ENCODE measurements around the gene PMEPA1. TPM values are rescaled to one million over a fixed set of nuclear protein-coding genes. Genes with fewer than 3 reads are reported as not detected.

Gene PMEPA1
- total RNA-seq, 2 experiments from 2014 or later = 15.7 to 18.0 TPM

- H3K4me3 Mint-ChIP-seq = no peak overlapping the region
- Histone ChIP-seq H3K9me3 (ENCODE audit: control insufficient read depth in 1 of 2, insufficient read depth in 1 of 2, low read length in 2 of 2) (peaks cover 0 to 4% of the 10 kb centered on the region in 2 experiments), H3K27ac (ENCODE audit: low read depth in 1 of 2, low read length in 2 of 2) (no peak overlapping the region), H3K4me3 (ENCODE audit: low read length) (no peak overlapping the region), H3K27me3 (ENCODE audit: control insufficient read depth in 1 of 2, insufficient read depth in 2 of 2, low read length in 2 of 2) (no peaks in the 10 kb centered on the region), H3K36me3 (ENCODE audit: insufficient read depth, low read length) (peaks cover 4% of the 10 kb centered on the region), H3K4me1 (ENCODE audit: insufficient read depth, low read length) (peaks cover 9% of the 10 kb centered on the region)
- intact Hi-C loops (cut with DNase I, micrococcal nuclease) = loop anchor here (5.0 to 10.0 kb wide), 3 partner anchors 33 to 555 kb away; no protein-coding TSS in a partner anchor
- no peaks in the 10 kb centered on the region for H3K9me3 Mint-ChIP-seq
- ATAC-seq (ENCODE audit: poor library complexity) (no peak), DNase-seq (peak in 3 of 14 experiments; percentile 1 to 27 (median 4))
- no peaks in the 10 kb centered on the region for H3K27me3 Mint-ChIP-seq
- CTCF ChIA-PET = no interaction called here
- POLR2A ChIA-PET = no interaction called here
- TF ChIP-seq CTCF (IDR thresholded peaks at IDR 0.05) = no peak
- no peaks in the 10 kb centered on the region for H3K36me3 Mint-ChIP-seq (ENCODE audit: low read depth)
- peaks cover 12% of the 10 kb centered on the region for H3K4me1 Mint-ChIP-seq (ENCODE audit: low read depth)
- no peak overlapping the region for H3K27ac Mint-ChIP-seq
These were observed 59.5 kb downstream of the PMEPA1 start for GRCh38 chr20:57650266-57650665.

- Mint-ChIP-seq H3K27me3 (no peaks in the 10 kb centered on the region), H3K27ac (no peak overlapping the region), H3K4me1 (ENCODE audit: low read depth) (peaks cover 5% of the 10 kb centered on the region), H3K36me3 (ENCODE audit: low read depth) (no peaks in the 10 kb centered on the region), H3K9me3 (peaks cover 2% of the 10 kb centered on the region), H3K4me3 (no peak overlapping the region)
- Histone ChIP-seq H3K9me3 (ENCODE audit: control insufficient read depth in 1 of 2, insufficient read depth in 1 of 2, low read length in 2 of 2) (peaks cover 0 to 9% of the 10 kb centered on the region in 2 experiments), H3K27ac (ENCODE audit: low read depth in 1 of 2, low read length in 2 of 2) (no peak overlapping the region), H3K4me3 (ENCODE audit: low read length) (no peak overlapping the region), H3K36me3 (ENCODE audit: insufficient read depth, low read length) (peaks cover 4% of the 10 kb centered on the region), H3K27me3 (ENCODE audit: control insufficient read depth in 1 of 2, insufficient read depth in 2 of 2, low read length in 2 of 2) (no peaks in the 10 kb centered on the region), H3K4me1 (ENCODE audit: insufficient read depth, low read length) (peaks cover 8% of the 10 kb centered on the region)
- ChIA-PET CTCF (interaction anchor here (1.8 kb wide), 1 partner anchor 27 kb away, joined by 5 read pairs; no protein-coding TSS in a partner anchor), POLR2A (no interaction called here)
- intact Hi-C loops (cut with DNase I, micrococcal nuclease) = loop anchor here (5.0 to 10.0 kb wide), 3 partner anchors 32 to 555 kb away; no protein-coding TSS in a partner anchor
- ATAC-seq (ENCODE audit: poor library complexity) (no peak), DNase-seq (peak in 1 of 14 experiments; percentile 23)
- no peak for TF ChIP-seq CTCF (IDR thresholded peaks at IDR 0.05)
These were observed 60.2 kb downstream of the PMEPA1 start for GRCh38 chr20:57649617-57650015.

DNA sequence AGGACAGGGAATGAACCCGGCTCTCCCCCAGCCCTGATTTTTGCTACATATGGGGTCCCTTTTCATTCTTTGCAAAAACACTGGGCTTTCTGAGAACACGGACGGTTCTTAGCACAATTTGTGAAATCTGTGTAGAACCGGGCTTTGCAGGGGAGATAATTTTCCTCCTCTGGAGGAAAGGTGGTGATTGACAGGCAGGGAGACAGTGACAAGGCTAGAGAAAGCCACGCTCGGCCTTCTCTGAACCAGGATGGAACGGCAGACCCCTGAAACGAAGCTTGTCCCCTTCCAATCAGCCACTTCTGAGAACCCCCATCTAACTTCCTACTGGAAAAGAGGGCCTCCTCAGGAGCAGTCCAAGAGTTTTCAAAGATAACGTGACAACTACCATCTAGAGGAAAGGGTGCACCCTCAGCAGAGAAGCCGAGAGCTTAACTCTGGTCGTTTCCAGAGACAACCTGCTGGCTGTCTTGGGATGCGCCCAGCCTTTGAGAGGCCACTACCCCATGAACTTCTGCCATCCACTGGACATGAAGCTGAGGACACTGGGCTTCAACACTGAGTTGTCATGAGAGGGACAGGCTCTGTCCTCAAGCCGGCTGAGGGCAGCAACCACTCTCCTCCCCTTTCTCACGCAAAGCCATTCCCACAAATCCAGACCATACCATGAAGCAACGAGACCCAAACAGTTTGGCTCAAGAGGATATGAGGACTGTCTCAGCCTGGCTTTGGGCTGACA is 60.8 kb downstream of the PMEPA1 start:
- POLR2A ChIA-PET = interaction anchor here (1.0 kb wide), 1 partner anchor 19 kb away, joined by 3 read pairs; no protein-coding TSS in a partner anchor
- H3K9me3 Mint-ChIP-seq = peaks cover 4% of the 10 kb centered on the region

More for the DNA sequence above, 60.8 kb downstream of the PMEPA1 start:
- CTCF ChIA-PET = interaction anchor here (1.3 to 1.8 kb wide), 2 partner anchors 19 to 26 kb away, joined by 3 to 5 read pairs; no protein-coding TSS in a partner anchor
- peak in 2 of 14 experiments; percentile 1 to 15 for DNase-seq
- Mint-ChIP-seq H3K4me3 (no peak overlapping the region), H3K27me3 (no peaks in the 10 kb centered on the region), H3K36me3 (ENCODE audit: low read depth) (no peaks in the 10 kb centered on the region), H3K4me1 (ENCODE audit: low read depth) (no peaks in the 10 kb centered on the region), H3K27ac (no peak overlapping the region)
- peaks cover 4% of the 10 kb centered on the region for H3K36me3 ChIP-seq (ENCODE audit: insufficient read depth, low read length)
- H3K4me3 ChIP-seq (ENCODE audit: low read length) = no peak overlapping the region
- peaks cover 0 to 9% of the 10 kb centered on the region in 2 experiments for H3K9me3 ChIP-seq (ENCODE audit: control insufficient read depth in 1 of 2, insufficient read depth in 1 of 2, low read length in 2 of 2)
- TF ChIP-seq CTCF (IDR thresholded peaks at IDR 0.05) = no peak
- peaks cover 3% of the 10 kb centered on the region for H3K4me1 ChIP-seq (ENCODE audit: insufficient read depth, low read length)
- intact Hi-C loops (cut with DNase I, micrococcal nuclease) = no loop called here
- H3K27me3 ChIP-seq (ENCODE audit: control insufficient read depth in 1 of 2, insufficient read depth in 2 of 2, low read length in 2 of 2) = no peaks in the 10 kb centered on the region
- no peak for ATAC-seq (ENCODE audit: poor library complexity)
- H3K27ac ChIP-seq (ENCODE audit: low read depth in 1 of 2, low read length in 2 of 2) = no peak overlapping the region

All from CD4-positive, alpha-beta T cell (primary cell).